PC-9 (cell line): Measurements from ENCODE around the gene LAYN. TPM values are rescaled to one million over a fixed set of nuclear protein-coding genes. Genes with fewer than 3 reads are reported as not detected.
A peak's percentile ranks its signal among the peaks of the same experiment; 100 is the strongest.

Experiments used
- BruUV-seq: library from RNA; stranded (reverse); fragments of 400-500 nt; replicated peaks from 2 replicates; lab custom pipeline; 2021; lab: Mats Ljungman, UMichigan
- CTCF ChIA-PET: fragments of 300-600 bp; sonication (Branson Sonifier 250); formaldehyde crosslinking; loops from one replicate; lab custom pipeline; 2022; ENCODE audit warnings: antibody characterized with exemption; lab: Charles Lee
- POLR2A ChIA-PET: fragments of 300-600 bp; sonication (Branson Sonifier 250); formaldehyde crosslinking; loops from one replicate; lab custom pipeline; 2022; ENCODE audit warnings: antibody characterized with exemption; ENCODE audit not compliant: unreplicated experiment; lab: Charles Lee
- DNase-seq, 2 experiments: peaks; one replicate each; pipeline versions ENCODE4 v3.0.0 to v3.0.0-alpha.2; 2015 to 2022; ENCODE audit warnings: mixed read lengths in 1 of 2
- H2AFZ ChIP-seq: fragments of 200-600 bp; sonication (generic); 2 replicates; pipeline ENCODE4 v1.8.1; 2017; ENCODE audit warnings: antibody characterized with exemption
- H3F3A ChIP-seq: fragments of 200-600 bp; sonication (generic); 2 replicates; pipeline ENCODE4 v1.8.1; 2017; ENCODE audit warnings: antibody characterized with exemption, mild to moderate bottlenecking, low read depth; ENCODE audit not compliant: insufficient read depth
- H3K27ac ChIP-seq: fragments of 200-600 bp; sonication (generic); 2 replicates; pipeline ENCODE4 v1.6.1; 2016; ENCODE audit warnings: mixed run types
- H3K27me3 ChIP-seq: fragments of 200-600 bp; sonication (generic); 2 replicates; pipeline ENCODE4 v1.6.1; 2016; ENCODE audit warnings: low read depth, mixed run types; ENCODE audit not compliant: insufficient read depth
- H3K36me3 ChIP-seq: fragments of 200-600 bp; sonication (generic); 2 replicates; pipeline ENCODE4 v1.6.1; 2016; ENCODE audit warnings: low read depth, mixed run types
- H3K4me1 ChIP-seq: fragments of 200-600 bp; sonication (generic); replicated peaks from 2 replicates; pipeline ENCODE4 v1.6.1; 2016; ENCODE audit warnings: mixed run types; ENCODE audit not compliant: insufficient read depth
- H3K4me2 ChIP-seq: fragments of 200-600 bp; sonication (generic); 2 replicates; pipeline ENCODE4 v1.6.1; 2017; ENCODE audit warnings: mixed run types
- H3K4me3 ChIP-seq: fragments of 200-600 bp; sonication (generic); 2 replicates; pipeline ENCODE4 v1.6.1; 2016; ENCODE audit warnings: mixed run types
- H3K79me2 ChIP-seq: fragments of 200-600 bp; sonication (generic); 2 replicates; pipeline ENCODE4 v1.6.1; 2017; ENCODE audit warnings: low read depth, mixed run types
- H3K9me2 ChIP-seq: fragments of 200-600 bp; sonication (generic); 2 replicates; pipeline ENCODE4 v1.8.1; 2017; ENCODE audit warnings: mild to moderate bottlenecking; ENCODE audit not compliant: insufficient read depth
- H3K9me3 ChIP-seq: fragments of 200-600 bp; sonication (generic); 2 replicates; pipeline ENCODE4 v1.8.1; 2016; ENCODE audit warnings: low read depth; ENCODE audit not compliant: insufficient read depth
- H4K20me1 ChIP-seq: fragments of 200-600 bp; sonication (generic); 2 replicates; pipeline ENCODE4 v1.8.1; 2017; ENCODE audit not compliant: insufficient read depth
- EZH2 ChIP-seq: fragments of 200-600 bp; sonication (generic); IDR thresholded peaks from 2 replicates; pipeline ENCODE4 v1.8.0; 2017; ENCODE audit warnings: antibody characterized with exemption, low read depth
- intact Hi-C: fragments of 100-400 bp; cut with micrococcal nuclease; formaldehyde crosslinking; loops from one replicate; pipeline ENCODE4 v1.10.0; 2022; ENCODE audit not compliant: unreplicated experiment
- total RNA-seq: library from RNA; stranded (reverse); gene quantifications from 2 replicates; pipeline ENCODE4 v1.2.3, GENCODE V29; 2021
- TF ChIP-seq, protein P1 (sequence below): fragments of 200-600 bp; sonication (generic); conservative IDR thresholded peaks from 2 replicates; pipeline ENCODE4 v1.6.1; 2017; ENCODE audit warnings: mixed run types, antibody characterized with exemption, mild to moderate bottlenecking, moderate library complexity

Gene LAYN
- total RNA-seq, 1 experiment from 2014 or later: 19.9 TPM

DNA sequence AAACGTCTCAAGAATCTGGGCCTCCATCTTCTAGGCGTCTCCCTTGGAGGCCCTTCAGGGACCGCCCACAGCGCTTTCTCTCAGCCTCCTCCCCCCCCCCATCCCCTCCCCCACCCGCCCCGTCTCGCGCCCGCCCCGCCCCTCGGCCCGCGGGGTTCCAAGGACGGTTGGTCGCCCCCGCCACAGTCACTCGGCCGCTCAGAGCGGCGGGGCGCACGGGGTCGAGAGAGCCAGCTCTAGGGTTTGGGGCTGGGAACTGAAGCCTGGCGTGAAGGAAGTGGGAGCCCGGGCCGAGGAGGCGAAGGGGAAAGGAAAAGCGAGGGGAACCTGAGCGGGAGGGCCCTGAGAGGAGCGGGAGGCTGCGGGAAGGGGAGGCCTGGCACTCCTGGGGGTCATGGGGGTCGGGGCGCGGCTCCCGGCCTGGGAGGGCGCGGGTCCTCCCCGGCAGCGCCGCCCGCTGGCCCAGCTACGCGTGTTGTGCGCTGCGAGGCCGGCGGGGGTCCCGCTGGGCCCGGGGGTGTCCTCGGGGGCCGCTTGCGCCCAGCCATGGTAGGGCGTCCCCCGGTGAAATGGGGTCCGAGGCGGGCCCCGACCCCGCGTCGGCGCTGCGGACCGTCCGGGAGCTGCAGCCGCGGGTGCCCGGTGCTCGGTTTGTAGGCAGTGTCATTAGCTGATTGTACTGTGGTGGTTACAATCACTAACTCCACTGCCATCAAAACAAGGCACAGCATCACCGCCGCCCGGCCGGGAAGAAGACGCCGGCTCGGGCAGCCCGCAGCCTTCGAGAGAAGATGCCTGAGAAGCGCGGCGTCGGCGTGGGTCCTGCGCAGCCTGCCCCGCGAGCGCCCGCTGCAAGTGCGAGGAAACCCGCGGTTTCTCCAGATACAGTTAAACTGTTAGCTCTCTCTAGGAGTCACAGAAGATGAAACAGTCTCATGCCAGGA, 28.0 kb upstream of the LAYN start, which contains the start of gene BTG4:
Gene BTG4 (minus strand): TSS at position 91 of the 944 bp plus-strand sequence. CDS start 13,610 bp downstream, outside the sequence.
- no peaks in the 10 kb centered on the region for H3K9me3 ChIP-seq
- H3K36me3 ChIP-seq: no peaks in the 10 kb centered on the region
- H3K9me2 ChIP-seq: no peaks in the 10 kb centered on the region
- peak within 1 kb of the TSS; percentile 70 for H3K4me3 ChIP-seq
- H4K20me1 ChIP-seq: no peaks in the 10 kb centered on the region
- no peak within 1 kb of the TSS for H3K27ac ChIP-seq
- TF ChIP-seq, protein P1, sequence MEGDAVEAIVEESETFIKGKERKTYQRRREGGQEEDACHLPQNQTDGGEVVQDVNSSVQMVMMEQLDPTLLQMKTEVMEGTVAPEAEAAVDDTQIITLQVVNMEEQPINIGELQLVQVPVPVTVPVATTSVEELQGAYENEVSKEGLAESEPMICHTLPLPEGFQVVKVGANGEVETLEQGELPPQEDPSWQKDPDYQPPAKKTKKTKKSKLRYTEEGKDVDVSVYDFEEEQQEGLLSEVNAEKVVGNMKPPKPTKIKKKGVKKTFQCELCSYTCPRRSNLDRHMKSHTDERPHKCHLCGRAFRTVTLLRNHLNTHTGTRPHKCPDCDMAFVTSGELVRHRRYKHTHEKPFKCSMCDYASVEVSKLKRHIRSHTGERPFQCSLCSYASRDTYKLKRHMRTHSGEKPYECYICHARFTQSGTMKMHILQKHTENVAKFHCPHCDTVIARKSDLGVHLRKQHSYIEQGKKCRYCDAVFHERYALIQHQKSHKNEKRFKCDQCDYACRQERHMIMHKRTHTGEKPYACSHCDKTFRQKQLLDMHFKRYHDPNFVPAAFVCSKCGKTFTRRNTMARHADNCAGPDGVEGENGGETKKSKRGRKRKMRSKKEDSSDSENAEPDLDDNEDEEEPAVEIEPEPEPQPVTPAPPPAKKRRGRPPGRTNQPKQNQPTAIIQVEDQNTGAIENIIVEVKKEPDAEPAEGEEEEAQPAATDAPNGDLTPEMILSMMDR: no peak
- TF ChIP-seq EZH2: no peak
- H3K4me2 ChIP-seq: peak within 1 kb of the TSS; percentile 76
- ChIA-PET CTCF (interaction anchor here (0.6 to 0.7 kb wide), 2 partner anchors 8 to 59 kb away, joined by 4 to 9 read pairs; no protein-coding TSS in a partner anchor), POLR2A (interaction anchor here (0.6 kb wide), 1 partner anchor 26 kb away, joined by 5 read pairs; no protein-coding TSS in a partner anchor)
- no peak for DNase-seq
- 0 out of 2 replicates have a peak, but pooled peaks cover 5% of the 10 kb centered on the region for H3F3A ChIP-seq
- H3K27me3 ChIP-seq: no peaks in the 10 kb centered on the region
- intact Hi-C loops: loop anchor here (2.0 kb wide), 1 partner anchor 28 kb away; the partner anchor contains the start of gene LAYN
- H3K79me2 ChIP-seq: no peaks in the 10 kb centered on the region
- H2AFZ ChIP-seq: peak within 1 kb of the TSS; percentile 92
- TSS peak; percentile 29 for BruUV-seq
- no peaks in the 10 kb centered on the region for H3K4me1 ChIP-seq

DNA sequence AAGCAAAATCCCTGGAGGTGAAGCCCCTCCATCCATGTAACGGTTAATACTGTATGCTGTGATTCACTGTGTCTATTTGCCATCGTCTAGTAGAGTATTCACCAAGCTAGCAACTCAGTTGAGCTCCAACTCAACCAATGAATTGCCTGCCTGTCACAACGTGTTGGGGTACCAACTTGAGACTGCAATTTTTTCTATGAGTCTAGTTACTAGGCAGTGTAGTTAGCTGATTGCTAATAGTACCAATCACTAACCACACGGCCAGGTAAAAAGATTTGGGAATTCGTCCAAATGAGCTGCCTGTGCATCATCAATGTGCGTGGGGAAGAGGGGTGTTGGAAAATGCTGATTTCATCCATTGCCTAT, 27.3 kb upstream of the LAYN start:
- no TSS peak for BruUV-seq
- no peak overlapping the region for H3K27ac ChIP-seq
- H3K9me2 ChIP-seq: 0 out of 2 replicates have a peak, but pooled peaks cover 4% of the 10 kb centered on the region
- no peaks in the 10 kb centered on the region for H3K4me1 ChIP-seq
- ChIA-PET CTCF (no interaction called here), POLR2A (interaction anchor here (0.6 kb wide), 2 partner anchors 25 to 29 kb away, joined by 4 to 5 read pairs; no protein-coding TSS in a partner anchor)
- H4K20me1 ChIP-seq: no peaks in the 10 kb centered on the region
- no peaks in the 10 kb centered on the region for H3K79me2 ChIP-seq
- no peaks in the 10 kb centered on the region for H3K9me3 ChIP-seq
- intact Hi-C loops: loop anchor here (2.0 kb wide), 1 partner anchor 28 kb away; the partner anchor contains the start of gene LAYN
- DNase-seq: no peak
- H3F3A ChIP-seq: 0 out of 2 replicates have a peak, but pooled peaks cover 5% of the 10 kb centered on the region
- H3K36me3 ChIP-seq: no peaks in the 10 kb centered on the region
- no peak for TF ChIP-seq EZH2
- TF ChIP-seq, protein P1: no peak
- H3K4me2 ChIP-seq: no peak overlapping the region
- H2AFZ ChIP-seq: no peak overlapping the region; the same call in 1 of the 2 replicates
- H3K27me3 ChIP-seq: no peaks in the 10 kb centered on the region
- peak overlapping the region; percentile 70; the same call in 1 of the 2 replicates for H3K4me3 ChIP-seq

DNA sequence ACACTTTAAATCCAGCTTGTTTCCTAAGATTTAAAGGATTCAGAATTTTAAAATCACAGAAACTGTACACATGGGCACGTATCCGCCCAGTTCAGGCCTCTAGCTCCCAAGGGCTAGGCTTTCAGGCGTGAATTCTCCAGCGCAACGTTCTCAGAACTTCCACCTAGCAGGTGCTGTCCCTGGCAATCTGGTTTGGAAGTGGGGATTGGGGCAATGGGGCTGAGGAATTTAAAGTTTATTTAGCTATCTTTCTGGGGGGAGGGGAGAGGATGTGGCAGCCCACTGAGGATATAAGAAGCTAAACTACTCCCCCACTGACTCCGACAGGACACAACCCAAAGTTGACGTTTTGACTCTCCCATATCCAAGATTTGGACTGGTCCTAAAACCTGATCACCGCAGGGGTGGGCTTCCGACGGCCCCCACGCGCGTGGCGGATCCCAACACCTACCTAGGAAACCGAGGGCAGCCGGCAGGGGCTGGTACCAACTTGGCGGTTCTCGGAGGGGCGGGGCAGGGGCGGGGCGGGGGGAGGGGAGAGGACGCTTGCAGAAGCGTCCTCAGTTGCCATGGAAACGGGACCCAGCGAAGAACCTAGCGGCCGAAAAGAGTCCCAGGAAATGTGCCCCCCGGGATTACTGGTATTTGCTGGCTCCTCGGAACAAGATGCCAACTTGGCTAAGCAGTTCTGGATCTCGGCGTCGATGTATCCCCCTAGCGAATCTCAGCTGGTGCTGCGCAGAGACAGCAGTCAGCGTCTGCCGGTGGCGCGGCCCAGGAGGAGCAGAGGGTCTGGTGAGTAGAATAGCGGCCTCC, 26.1 kb upstream of the LAYN start, which contains the start of gene HOATZ:
Gene HOATZ (plus strand): TSS at position 563 of the 816 bp plus-strand sequence. CDS start 7 bp downstream, at position 570.
- CTCF ChIA-PET: interaction anchor here (0.6 kb wide), 1 partner anchor 55 kb away, joined by 3 read pairs; no protein-coding TSS in a partner anchor

More for the DNA sequence above, 26.1 kb upstream of the LAYN start, which contains the start of gene HOATZ:
- BruUV-seq: no TSS peak
- Histone ChIP-seq H3F3A (0 out of 2 replicates have a peak, but pooled peaks cover 5% of the 10 kb centered on the region), H3K27me3 (no peaks in the 10 kb centered on the region), H4K20me1 (no peaks in the 10 kb centered on the region), H3K36me3 (no peaks in the 10 kb centered on the region), H3K4me3 (no peak within 1 kb of the TSS), H3K9me3 (no peaks in the 10 kb centered on the region), H3K4me2 (no peak within 1 kb of the TSS), H3K79me2 (no peaks in the 10 kb centered on the region), H2AFZ (no peak within 1 kb of the TSS), H3K4me1 (no peaks in the 10 kb centered on the region), H3K27ac (no peak within 1 kb of the TSS), H3K9me2 (0 out of 2 replicates have a peak, but pooled peaks cover 11% of the 10 kb centered on the region)
- no peak for DNase-seq
- TF ChIP-seq, protein P1: no peak
- no peak for TF ChIP-seq EZH2
- POLR2A ChIA-PET: interaction anchor here (0.6 kb wide), 1 partner anchor 26 kb away, joined by 5 read pairs; no protein-coding TSS in a partner anchor
- intact Hi-C loops: no loop called here
